ENCODE data around the gene PIH1D1. TPM values are rescaled to one million over a fixed set of nuclear protein-coding genes. Genes with fewer than 3 reads are reported as not detected.

Gene PIH1D1
- total and polyA plus RNA-seq, 2 experiments from 2014 or later: 103 to 164 TPM

GRCh38 chr19:49463960-49464740, 12.5 kb upstream of the PIH1D1 start:
- H3K9me3 Mint-ChIP-seq: no peaks in the 10 kb centered on the region
- Histone ChIP-seq H3K4me2 (no peak overlapping the region), H3F3A (replicated peaks; ENCODE audit: low read depth) (0 out of 2 replicates have a peak, but pooled peaks cover 2% of the 10 kb centered on the region), H3K36me3 (ENCODE audit: insufficient read depth) (no peaks in the 10 kb centered on the region), H2AFZ (no peak overlapping the region), H4K20me1 (replicated peaks; ENCODE audit: insufficient read depth) (no peaks in the 10 kb centered on the region; the same call in 1 of the 2 replicates), H3K4me1 (ENCODE audit: insufficient read depth) (peaks cover 9% of the 10 kb centered on the region; the same call in 1 of the 2 replicates), H3K79me2 (replicated peaks; ENCODE audit: insufficient read depth) (no peaks in the 10 kb centered on the region), H3K27ac (ENCODE audit: low read depth) (no peak overlapping the region), H3K4me3 (no peak overlapping the region), H3K27me3 (ENCODE audit: insufficient read depth) (no peaks in the 10 kb centered on the region), H3K9me2 (ENCODE audit: insufficient read depth) (no peaks in the 10 kb centered on the region)
- ATAC-seq: no peak
- no peak for DNase-seq (ENCODE audit: low spot score)
- peaks cover 16% of the 10 kb centered on the region for H3K27me3 Mint-ChIP-seq (ENCODE audit: insufficient read depth, low read depth, poor library complexity)
- peaks cover 5% of the 10 kb centered on the region for H3K4me1 Mint-ChIP-seq
- TF ChIP-seq POLR2AphosphoS5 (IDR thresholded peaks at IDR 0.05; ENCODE audit: low read depth) (no peak), CREB1 (CRISPR knock-in tag; IDR thresholded peaks at IDR 0.05; ENCODE audit: low read depth) (no peak), NANOG (IDR thresholded peaks at IDR 0.05; ENCODE audit: borderline replicate concordance) (no peak), ZNF331 (CRISPR knock-in tag; IDR thresholded peaks at IDR 0.05; ENCODE audit: low read depth) (no peak), ZNF462 (CRISPR knock-in tag; IDR thresholded peaks at IDR 0.05) (no peak), EZH2 (IDR thresholded peaks at IDR 0.05; ENCODE audit: low read depth, unreplicated experiment) (no peak), CTCF (conservative IDR thresholded peaks at IDR 0.05; ENCODE audit: low read depth in 2 of 2) (no peak), EZH2phosphoT487 (IDR thresholded peaks at IDR 0.05; ENCODE audit: unreplicated experiment) (no peak), STAT1 (IDR thresholded peaks at IDR 0.05; ENCODE audit: unreplicated experiment) (no peak), ZNF114 (CRISPR knock-in tag; IDR thresholded peaks at IDR 0.05) (no peak), JUNB (IDR thresholded peaks at IDR 0.05; ENCODE audit: unreplicated experiment) (no peak), ETS1 (IDR thresholded peaks at IDR 0.05) (no peak), REST (IDR thresholded peaks at IDR 0.05; ENCODE audit: unreplicated experiment) (no peak)
- H3K27ac Mint-ChIP-seq: no peak overlapping the region
- H3K4me3 Mint-ChIP-seq: no peak overlapping the region
- H3K36me3 Mint-ChIP-seq (ENCODE audit: low read depth): peaks cover 33% of the 10 kb centered on the region

Data from GM23338 (cell line).